Subcutaneous abdominal adipose tissue (tissue), 5 donors: Measurements from ENCODE around the gene ERCC4.

Experiments
- H3K27ac ChIP-seq: one replicate; pipeline ENCODE4 v1.7.0; 2013; ENCODE audit warnings: low read depth, mild to moderate bottlenecking, inconsistent platforms, low read length, moderate library complexity
- H3K27me3 ChIP-seq, 5 donors: one replicate each; pipeline ENCODE4 v1.7.0; 2013; ENCODE audit warnings: low read length in 5 of 5, inconsistent platforms in 1 of 5; ENCODE audit not compliant: control insufficient read depth in 5 of 5, insufficient read depth in 4 of 5
- H3K36me3 ChIP-seq, 5 donors: one replicate each; pipeline ENCODE4 v1.7.0; 2013; ENCODE audit warnings: low read length in 5 of 5; ENCODE audit not compliant: control insufficient read depth in 5 of 5, insufficient read depth in 5 of 5
- H3K4me1 ChIP-seq, 5 donors: one replicate each; pipeline ENCODE4 v1.7.0; 2013; ENCODE audit warnings: low read length in 5 of 5, mild to moderate bottlenecking in 3 of 5, moderate library complexity in 1 of 5; ENCODE audit not compliant: control insufficient read depth in 5 of 5, insufficient read depth in 5 of 5
- H3K4me3 ChIP-seq, 5 donors: one replicate each; pipeline ENCODE4 v1.7.0; 2013; ENCODE audit warnings: low read length in 5 of 5, low read depth in 1 of 5
- H3K9ac ChIP-seq, 5 donors: one replicate each; pipeline ENCODE4 v1.7.0; 2013; ENCODE audit warnings: low read length in 5 of 5, mild to moderate bottlenecking in 4 of 5, moderate library complexity in 3 of 5
- H3K9me3 ChIP-seq, 5 donors: one replicate each; pipeline ENCODE4 v1.7.0; 2013; ENCODE audit warnings: low read length in 5 of 5; ENCODE audit not compliant: control insufficient read depth in 5 of 5
- donor health status: healthy.
- donor health status: healthy.
- donor health status: healthy.
- donor health status: healthy.
- donor health status: healthy.

ERCC4 gene

DNA sequence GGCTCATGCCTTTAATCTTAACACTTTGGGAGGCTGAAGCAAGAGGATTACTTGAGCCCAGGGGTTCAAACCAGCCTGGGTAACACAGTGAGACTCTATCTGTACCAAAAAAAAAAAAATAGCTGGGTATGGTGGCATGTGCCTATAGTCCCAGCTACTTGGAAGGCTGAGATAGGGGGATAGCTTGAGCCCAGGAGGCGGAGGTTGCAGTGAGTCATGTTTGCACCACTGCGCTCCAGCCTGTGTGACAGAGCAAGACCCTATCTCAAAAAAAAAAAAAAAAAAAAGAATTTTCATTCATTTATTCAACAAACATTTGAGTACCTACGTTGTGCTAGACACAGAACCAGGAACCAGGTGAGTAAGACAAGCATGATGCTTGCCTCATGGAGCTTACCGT is 77.6 kb downstream of the ERCC4 start:
- Histone ChIP-seq H3K9me3 (no peaks in the 10 kb centered on the region), H3K9ac (no peak overlapping the region), H3K27me3 (no peaks in the 10 kb centered on the region), H3K4me1 (peaks cover 0 to 28% (median 2%) of the 10 kb centered on the region in 5 donors), H3K27ac (no peak overlapping the region), H3K4me3 (no peak overlapping the region), H3K36me3 (no peaks in the 10 kb centered on the region)

DNA sequence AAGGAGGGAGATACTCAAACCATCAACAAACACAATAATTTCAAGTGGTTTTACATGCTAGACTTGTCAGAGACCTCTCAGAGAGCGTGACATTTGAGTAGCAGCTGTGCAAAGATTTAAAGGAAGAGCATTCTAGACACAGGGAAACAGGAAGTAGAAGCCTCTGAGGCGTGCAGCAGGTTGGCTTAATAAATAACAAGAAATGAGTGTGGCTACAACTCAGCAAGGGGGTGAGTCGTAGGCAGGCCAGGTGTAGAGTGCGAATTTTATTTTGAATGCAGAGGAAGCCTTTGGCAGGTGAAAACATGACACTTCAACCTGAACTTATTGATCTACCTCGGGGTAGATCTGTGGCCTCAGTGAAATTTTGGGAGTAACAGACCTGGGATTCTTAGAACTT is 78.0 kb downstream of the ERCC4 start:
- no peaks in the 10 kb centered on the region for H3K27me3 ChIP-seq
- no peaks in the 10 kb centered on the region for H3K9me3 ChIP-seq
- H3K4me1 ChIP-seq = peaks cover 0 to 32% (median 6%) of the 10 kb centered on the region in 5 donors
- H3K9ac ChIP-seq = no peak overlapping the region
- H3K36me3 ChIP-seq = no peaks in the 10 kb centered on the region
- H3K4me3 ChIP-seq = no peak overlapping the region
- H3K27ac ChIP-seq = no peak overlapping the region

DNA sequence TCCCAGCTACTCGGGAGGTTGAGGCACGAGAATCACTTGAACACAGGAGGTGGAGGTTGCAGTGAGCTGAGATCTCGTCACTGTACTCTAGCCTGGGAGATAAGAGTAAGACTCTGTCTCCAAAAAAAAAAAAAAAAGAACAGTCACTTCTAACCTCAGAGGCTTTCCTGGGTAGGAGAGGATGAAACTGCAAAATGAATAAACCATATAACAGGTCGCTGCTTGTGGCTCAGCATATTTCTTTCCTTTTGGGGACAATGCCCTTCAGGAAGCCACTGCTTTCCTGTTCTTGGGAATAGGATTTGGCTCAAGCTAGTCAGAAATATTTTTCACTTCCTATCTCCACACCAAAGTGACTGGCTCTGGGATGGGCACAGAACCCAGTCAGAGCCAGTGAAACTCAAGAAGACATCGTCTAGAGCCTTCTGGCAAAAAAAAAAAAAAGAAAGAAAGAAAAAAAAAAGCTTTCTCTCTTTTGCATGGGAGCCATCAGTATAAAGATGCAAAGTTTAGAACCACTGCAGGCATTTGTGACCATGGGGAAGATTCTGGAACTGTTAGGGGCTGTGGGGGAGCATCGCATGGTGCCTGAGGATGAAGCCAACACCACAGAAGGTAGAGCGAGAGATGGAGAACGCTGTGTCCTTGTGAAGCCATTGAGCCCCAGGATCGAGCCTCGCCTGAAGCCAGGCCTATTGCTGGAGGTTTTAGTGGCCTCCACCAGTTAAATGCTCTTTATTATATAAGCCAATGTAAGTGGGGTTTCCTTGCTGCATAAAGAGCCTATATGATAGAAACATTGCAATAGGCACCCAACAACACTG is 79.3 kb downstream of the ERCC4 start:
- Histone ChIP-seq H3K27me3 (no peaks in the 10 kb centered on the region), H3K4me1 (peaks cover 3 to 43% (median 20%) of the 10 kb centered on the region in 5 donors), H3K9ac (no peak overlapping the region), H3K9me3 (no peaks in the 10 kb centered on the region), H3K4me3 (no peak overlapping the region), H3K36me3 (no peaks in the 10 kb centered on the region), H3K27ac (no peak overlapping the region)

DNA sequence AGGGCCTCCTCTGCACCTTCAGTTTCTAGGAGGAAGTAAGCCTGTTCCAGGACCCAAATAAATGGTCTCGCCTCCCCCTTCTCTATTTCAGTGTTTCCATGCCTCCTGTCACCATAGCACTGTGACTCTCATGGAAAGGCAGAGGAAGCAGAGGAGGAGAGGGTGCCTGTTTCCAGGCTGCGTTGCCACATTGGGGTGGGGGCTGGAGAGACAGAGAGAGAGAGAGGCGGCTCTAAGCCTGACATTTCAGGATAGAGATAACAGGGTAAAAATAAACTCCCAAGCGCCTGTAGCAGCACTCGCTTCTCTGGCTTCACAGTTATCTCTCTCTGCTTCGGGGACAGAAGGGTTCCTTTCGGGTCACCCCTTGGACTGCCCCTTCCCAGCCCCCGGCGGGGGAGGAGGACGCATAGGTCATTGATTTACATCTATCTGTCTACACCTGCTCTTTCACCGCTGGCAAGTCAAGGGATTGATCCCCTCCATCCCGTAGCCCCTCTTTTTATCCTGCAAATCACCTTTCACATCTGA is 80.0 kb downstream of the ERCC4 start:
- no peaks in the 10 kb centered on the region for H3K9me3 ChIP-seq
- no peak overlapping the region for H3K27ac ChIP-seq
- H3K4me3 ChIP-seq = no peak overlapping the region
- H3K4me1 ChIP-seq = peaks cover 8 to 45% (median 27%) of the 10 kb centered on the region in 5 donors
- no peak overlapping the region for H3K9ac ChIP-seq
- no peaks in the 10 kb centered on the region for H3K27me3 ChIP-seq
- no peaks in the 10 kb centered on the region for H3K36me3 ChIP-seq

DNA sequence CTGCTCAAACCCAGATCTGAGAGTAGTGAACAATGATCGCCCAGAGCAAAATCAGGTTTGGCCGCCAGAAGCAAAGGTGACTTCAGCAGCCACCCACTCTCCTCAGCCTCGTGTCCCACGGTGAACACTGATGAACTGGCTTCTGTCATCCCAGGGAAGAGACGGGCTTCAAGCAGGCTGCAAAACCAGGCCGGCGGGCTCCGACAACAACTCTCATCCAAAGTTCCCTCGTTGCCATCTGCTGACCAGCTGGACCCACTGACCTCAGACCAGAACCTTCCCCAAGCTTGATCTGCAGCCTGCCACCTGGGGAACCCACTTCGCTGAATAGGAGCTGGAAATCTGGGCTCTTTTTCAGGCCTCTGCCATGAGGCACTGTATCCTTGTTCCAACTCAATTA is 81.6 kb downstream of the ERCC4 start:
- Histone ChIP-seq H3K9me3 (no peaks in the 10 kb centered on the region), H3K27ac (no peak overlapping the region), H3K9ac (no peak overlapping the region), H3K27me3 (no peaks in the 10 kb centered on the region), H3K4me1 (peaks cover 8 to 50% (median 30%) of the 10 kb centered on the region in 5 donors), H3K4me3 (no peak overlapping the region), H3K36me3 (no peaks in the 10 kb centered on the region)
